ENCODE measurements around the gene UNC79. TPM values are rescaled to one million over a fixed set of nuclear protein-coding genes. Genes with fewer than 3 reads are reported as not detected.
A peak's percentile ranks its signal among the peaks of the same experiment; 100 is the strongest.

Gene UNC79
- total RNA-seq, 1 donor from 2014 or later: 0.25 TPM

DNA sequence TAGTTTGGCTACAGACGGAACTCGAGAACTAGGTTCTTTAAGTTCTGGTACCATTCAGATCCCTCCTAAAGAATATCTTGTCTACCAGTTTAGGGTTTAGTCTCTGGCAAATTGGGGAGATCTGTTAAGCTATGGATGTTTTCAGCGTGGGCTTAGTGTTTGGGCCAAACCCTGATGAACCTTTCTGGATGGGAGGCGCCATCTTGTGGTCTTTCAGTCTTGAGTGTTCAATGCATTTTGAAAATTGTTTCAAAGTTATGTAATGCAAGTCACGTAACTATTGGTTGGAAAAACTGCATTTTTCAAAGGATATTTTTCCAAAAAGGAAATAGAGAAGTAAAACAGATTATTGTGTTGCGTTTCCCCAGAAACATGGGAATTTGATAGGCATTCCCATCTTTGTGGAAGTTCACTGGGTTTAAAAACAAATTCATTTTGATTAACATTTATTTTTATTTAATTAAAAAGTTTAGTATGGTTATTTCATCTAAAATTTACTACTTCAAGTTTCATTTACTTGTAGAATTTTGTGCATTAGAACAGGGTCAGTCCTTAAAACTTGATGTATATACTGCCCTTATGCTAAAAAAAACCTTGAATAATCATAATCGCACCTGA, 188.5 kb downstream of the UNC79 start:
- intact Hi-C loops (cut with micrococcal nuclease): loop anchor here (10.0 kb wide), 1 partner anchor 404 kb away; no protein-coding TSS in a partner anchor
- peaks cover 18% of the 10 kb centered on the region for H3K27me3 ChIP-seq (ENCODE audit: low read depth)
- H3K9me3 ChIP-seq (replicated peaks): no peaks in the 10 kb centered on the region
- TF ChIP-seq, protein P1, sequence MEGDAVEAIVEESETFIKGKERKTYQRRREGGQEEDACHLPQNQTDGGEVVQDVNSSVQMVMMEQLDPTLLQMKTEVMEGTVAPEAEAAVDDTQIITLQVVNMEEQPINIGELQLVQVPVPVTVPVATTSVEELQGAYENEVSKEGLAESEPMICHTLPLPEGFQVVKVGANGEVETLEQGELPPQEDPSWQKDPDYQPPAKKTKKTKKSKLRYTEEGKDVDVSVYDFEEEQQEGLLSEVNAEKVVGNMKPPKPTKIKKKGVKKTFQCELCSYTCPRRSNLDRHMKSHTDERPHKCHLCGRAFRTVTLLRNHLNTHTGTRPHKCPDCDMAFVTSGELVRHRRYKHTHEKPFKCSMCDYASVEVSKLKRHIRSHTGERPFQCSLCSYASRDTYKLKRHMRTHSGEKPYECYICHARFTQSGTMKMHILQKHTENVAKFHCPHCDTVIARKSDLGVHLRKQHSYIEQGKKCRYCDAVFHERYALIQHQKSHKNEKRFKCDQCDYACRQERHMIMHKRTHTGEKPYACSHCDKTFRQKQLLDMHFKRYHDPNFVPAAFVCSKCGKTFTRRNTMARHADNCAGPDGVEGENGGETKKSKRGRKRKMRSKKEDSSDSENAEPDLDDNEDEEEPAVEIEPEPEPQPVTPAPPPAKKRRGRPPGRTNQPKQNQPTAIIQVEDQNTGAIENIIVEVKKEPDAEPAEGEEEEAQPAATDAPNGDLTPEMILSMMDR (IDR thresholded peaks at IDR 0.05; ENCODE audit: borderline replicate concordance): peak; percentile 68
- no peak overlapping the region for H3K27ac ChIP-seq (replicated peaks)
- no peak overlapping the region for H3K4me3 ChIP-seq
- H3K36me3 ChIP-seq: no peaks in the 10 kb centered on the region
- peaks cover 3% of the 10 kb centered on the region for H3K4me1 ChIP-seq
- no peak for DNase-seq

DNA sequence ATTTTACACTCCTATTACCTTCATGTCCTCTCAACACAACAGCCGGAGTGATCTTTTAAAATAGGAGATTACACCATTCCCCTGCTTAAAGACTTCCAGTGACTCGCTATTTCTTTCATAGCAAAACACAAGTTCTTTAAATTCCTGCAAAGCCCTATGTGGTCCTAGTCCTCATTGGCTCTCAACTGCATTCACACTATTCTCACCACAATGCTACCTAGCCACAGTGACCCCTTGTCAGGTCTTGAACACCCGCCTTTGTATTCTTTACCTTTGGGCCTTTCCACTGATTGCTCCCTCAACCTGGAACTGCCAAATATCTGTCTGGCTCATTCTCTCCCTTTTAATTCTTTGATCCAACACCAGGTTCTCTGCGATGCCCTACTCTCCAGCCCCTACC, 197.3 kb downstream of the UNC79 start:
- TF ChIP-seq, protein P1 (IDR thresholded peaks at IDR 0.05; ENCODE audit: borderline replicate concordance): no peak
- no peaks in the 10 kb centered on the region for H3K36me3 ChIP-seq
- H3K4me3 ChIP-seq: no peak overlapping the region
- no peaks in the 10 kb centered on the region for H3K4me1 ChIP-seq
- intact Hi-C loops (cut with micrococcal nuclease): no loop called here
- no peak overlapping the region for H3K27ac ChIP-seq (replicated peaks)
- DNase-seq: no peak
- H3K9me3 ChIP-seq (replicated peaks): no peaks in the 10 kb centered on the region
- peaks cover 22% of the 10 kb centered on the region for H3K27me3 ChIP-seq (ENCODE audit: low read depth)

DNA sequence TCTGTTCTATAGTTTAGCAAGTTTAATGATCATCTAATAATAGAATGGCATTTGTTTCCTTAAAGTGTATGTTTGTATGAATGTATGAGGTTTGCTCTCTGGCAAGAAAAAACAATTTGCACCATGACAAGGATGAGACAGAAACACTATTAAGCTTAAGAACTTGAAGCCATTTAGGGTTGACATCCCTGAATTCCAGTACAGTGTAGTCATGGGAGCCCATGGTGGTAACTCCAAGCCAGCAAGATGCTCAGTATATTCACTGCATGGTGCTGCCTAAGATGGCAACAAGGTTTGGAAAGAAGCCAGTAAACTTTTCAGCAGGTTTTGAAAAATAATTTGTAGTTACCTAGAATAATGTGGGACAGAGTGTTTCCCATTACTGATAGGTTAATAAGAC, 198.9 kb downstream of the UNC79 start:
- intact Hi-C loops (cut with micrococcal nuclease): no loop called here
- H3K4me1 ChIP-seq: no peaks in the 10 kb centered on the region
- no peaks in the 10 kb centered on the region for H3K9me3 ChIP-seq (replicated peaks)
- no peak overlapping the region for H3K27ac ChIP-seq (replicated peaks)
- H3K4me3 ChIP-seq: no peak overlapping the region
- DNase-seq: no peak
- TF ChIP-seq, protein P1 (IDR thresholded peaks at IDR 0.05; ENCODE audit: borderline replicate concordance): no peak
- no peaks in the 10 kb centered on the region for H3K36me3 ChIP-seq
- peaks cover 9% of the 10 kb centered on the region for H3K27me3 ChIP-seq (ENCODE audit: low read depth)

DNA sequence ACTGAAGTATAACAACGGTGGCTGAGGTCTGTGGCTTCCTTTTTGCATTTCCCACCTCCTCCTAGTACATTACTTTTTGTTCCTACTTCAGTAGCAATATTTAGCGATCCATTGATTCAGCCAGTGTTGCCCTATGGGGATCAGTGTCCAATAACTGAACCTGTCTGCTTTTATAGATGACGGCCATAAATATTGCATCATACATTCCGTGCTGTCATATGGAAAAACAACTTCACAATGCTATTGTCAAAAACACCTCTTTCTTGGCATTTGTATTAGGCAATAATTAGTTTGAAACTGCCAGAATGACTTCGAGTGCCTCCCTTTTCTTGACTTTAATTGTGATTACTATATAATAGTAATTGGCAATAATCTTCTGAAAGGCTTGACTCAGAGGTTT, 208.1 kb downstream of the UNC79 start:
- DNase-seq: no peak
- no peak overlapping the region for H3K4me3 ChIP-seq
- H3K27ac ChIP-seq (replicated peaks): no peak overlapping the region
- TF ChIP-seq, protein P1 (IDR thresholded peaks at IDR 0.05; ENCODE audit: borderline replicate concordance): no peak
- no peaks in the 10 kb centered on the region for H3K36me3 ChIP-seq
- peaks cover 28% of the 10 kb centered on the region for H3K27me3 ChIP-seq (ENCODE audit: low read depth)
- H3K4me1 ChIP-seq: no peaks in the 10 kb centered on the region
- intact Hi-C loops (cut with micrococcal nuclease): no loop called here
- H3K9me3 ChIP-seq (replicated peaks): no peaks in the 10 kb centered on the region

DNA sequence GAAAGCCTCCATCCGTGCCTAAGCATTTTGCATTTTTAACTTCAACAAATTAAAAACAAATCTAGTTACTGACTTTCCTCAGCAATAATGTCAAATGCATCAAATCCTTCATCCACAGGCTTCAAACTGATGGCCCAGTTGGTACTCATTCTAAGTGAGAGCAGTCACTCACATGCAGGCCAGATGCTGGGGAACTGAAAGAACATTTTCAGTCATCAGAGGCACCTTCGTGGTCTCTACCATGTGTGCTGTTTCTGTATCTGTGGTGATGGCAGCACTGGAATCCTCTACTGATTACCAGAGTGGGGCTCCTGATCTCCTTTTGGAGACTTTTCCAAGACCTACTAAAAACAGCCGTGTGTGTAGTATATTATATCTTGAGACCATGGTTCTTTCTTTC, 212.4 kb downstream of the UNC79 start:
- intact Hi-C loops (cut with micrococcal nuclease): no loop called here

More for the DNA sequence above, 212.4 kb downstream of the UNC79 start:
- H3K36me3 ChIP-seq: no peaks in the 10 kb centered on the region
- no peaks in the 10 kb centered on the region for H3K4me1 ChIP-seq
- no peak for DNase-seq
- no peak overlapping the region for H3K27ac ChIP-seq (replicated peaks)
- TF ChIP-seq, protein P1 (IDR thresholded peaks at IDR 0.05; ENCODE audit: borderline replicate concordance): no peak
- H3K4me3 ChIP-seq: no peak overlapping the region
- no peaks in the 10 kb centered on the region for H3K9me3 ChIP-seq (replicated peaks)
- H3K27me3 ChIP-seq (ENCODE audit: low read depth): peaks cover 23% of the 10 kb centered on the region

All from left ventricle myocardium inferior (tissue), 1 donor.